Stimulated activated CD4-positive, alpha-beta T cell treated with anti-CD3 and anti-CD28 coated beads, Interleukin-4, amount 100 ng/mL, for 4 hours (primary cell): ENCODE results near the gene COMT.
"Not testable (repeated sequence)": the region's sequence is repeated elsewhere in the genome, so short reads cannot be mapped to it uniquely, and the experiment has no call there.

ENCODE experiments used
- DNase-seq, 2 experiments: peaks; one replicate each; pipeline ENCODE4 v3.0.0-alpha.2; 2020

COMT gene

DNA sequence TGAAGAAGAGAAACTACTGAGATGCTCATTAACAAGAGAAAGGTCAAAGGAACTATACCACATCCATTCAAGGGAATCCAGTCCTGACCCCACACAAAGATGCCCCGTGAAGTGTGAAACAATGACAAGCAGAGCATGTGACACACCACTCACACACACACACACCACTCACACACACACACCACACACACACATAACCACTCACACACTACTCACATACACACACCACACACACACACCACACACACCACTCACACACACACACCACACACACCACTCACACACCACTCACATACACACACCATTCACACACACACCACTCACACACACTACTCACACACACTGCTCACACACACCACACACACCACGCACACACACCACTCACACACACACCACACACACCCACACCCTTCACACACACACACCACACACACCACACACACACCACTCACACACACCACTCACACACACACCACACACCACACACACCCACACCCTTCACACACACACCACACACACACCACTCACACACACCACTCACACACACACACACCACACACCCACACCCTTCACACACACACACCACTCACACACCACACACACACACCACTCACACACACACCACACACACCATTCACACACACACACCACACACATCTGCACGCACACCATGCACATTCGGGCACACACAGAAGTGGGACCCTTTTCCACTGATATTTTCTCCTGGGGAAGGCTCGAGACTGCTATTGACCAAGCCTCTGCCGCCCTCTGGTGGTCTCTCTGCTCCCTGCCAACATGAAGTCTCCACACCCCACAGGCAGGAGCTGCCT, 32.0 kb upstream of the COMT start:
- DNase-seq, result peak; percentile 74 to 81

DNA sequence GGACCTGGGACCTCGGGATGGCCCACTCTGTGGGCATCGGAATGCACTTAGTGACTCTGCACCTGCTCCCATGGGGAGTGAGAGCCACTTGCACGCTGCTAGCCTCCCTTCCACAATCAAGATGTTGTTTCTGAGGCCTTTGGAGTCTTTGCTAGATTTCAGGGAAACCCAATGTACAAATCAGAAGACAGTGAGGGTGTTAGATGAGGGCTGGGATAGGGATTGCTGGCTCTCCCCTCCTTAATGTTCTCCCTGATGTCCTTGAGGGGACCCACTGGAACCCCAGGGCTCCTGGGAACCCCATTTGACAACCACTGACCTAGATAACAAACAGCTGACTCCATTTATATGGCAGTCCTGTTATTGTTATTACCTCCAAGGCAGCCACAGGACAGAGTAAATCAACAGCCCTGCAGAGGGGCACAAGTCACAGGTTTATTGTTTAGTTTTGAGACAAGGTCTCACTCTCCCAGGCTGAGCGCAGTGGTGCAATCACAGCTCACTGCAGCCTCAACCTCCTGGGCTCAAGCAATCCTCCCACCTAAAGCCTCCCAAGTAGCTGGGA, 31.3 kb upstream of the COMT start:
- no peak for DNase-seq

GRCh38 chr22:19911540-19912270, 29.9 kb upstream of the COMT start:
- DNase-seq, result no peak

DNA sequence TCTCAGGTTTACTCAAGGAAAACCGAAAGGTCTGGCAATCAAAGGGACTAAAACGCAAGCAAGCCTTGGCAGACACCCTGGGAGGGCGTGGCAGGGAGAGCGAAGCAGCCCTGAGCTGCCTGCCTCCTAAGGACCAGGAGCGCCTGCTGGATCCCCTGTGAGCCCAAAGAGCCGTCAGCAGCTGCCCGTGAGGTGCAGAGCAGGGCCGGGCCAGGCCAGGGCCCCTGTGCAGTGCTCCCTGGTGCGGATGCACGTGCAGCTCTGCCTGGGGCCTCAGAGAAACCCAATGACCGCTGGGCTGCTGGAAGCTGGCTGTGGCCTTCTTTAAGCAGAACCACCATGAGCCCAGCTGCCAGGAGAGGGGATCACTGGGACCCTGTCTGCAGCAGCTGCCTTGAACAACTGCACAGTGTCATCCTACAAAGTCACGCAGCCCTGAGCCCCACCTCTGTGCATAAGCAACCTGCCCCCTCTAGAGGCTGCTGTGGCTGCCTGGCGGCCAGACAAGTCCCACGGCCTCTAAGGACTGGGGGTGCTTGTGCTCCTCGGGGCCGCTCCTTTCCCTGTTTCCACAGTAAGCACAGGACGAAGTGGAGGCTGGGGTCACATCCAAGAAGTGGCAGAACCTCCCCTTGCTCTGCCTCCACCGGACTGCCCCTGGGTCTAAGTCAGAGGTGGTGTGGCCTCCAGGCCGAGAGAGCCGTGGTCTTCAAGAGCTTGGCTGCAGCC, 29.1 kb upstream of the COMT start:
- no peak for DNase-seq

GRCh38 chr22:19913337-19913936, 28.1 kb upstream of the COMT start:
- DNase-seq, result no peak

DNA sequence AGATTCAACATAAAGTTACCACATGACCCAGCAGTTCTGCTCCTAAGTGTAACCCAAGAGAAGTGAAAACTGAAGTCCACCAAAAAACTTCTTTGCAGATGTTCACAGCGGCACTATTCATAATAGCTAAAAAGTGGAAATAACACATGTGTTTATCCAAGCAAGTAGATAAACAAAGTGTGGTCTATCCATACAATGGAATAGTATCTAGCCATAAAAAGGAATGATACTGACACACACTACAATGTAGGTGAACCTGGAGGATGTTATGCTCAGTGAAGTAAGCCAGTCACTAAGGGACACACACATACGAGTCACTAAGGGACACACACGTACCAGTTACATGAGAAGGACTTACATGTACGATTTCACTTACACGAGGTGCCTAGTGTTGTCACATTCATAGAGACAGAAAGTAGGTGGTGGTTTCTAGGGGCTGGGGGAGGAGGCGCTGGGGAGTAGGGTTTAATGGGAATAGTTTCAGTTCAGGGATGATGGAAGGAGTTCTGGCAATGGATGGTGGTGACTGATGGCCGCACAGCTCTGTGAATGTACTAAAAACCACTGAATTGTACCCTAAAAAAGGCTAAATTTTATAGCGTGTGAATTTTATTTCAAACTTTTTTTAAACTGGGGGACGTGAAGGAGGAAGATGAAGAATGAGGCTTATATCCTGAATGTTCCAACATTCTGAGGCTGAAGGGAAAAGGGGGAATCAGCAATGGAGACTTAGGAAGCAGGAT, 27.2 kb upstream of the COMT start:
- DNase-seq, result no peak

- no peak for DNase-seq
These were observed 26.2 kb upstream of the COMT start for GRCh38 chr22:19915287-19915954.

DNA sequence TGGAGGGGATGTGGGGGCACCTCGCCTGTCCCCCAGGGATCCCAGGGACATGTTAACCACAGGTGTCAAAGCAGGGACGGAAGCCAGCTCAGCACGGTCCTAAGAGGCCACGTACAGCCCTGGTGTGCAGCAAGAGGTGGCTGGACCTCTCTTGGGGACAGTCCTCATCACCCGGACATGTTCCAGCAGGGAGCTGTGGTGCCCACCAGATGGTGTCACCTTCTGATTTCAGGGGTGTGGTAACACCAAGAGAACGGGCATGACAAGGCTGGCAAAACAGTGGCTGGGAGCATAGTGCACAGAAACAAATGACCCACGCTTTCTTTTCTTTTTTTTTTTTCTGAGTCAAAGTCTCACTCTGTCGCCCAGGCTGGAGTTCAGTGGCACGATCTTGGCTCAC, 25.6 kb upstream of the COMT start:
- DNase-seq, result no peak

GRCh38 chr22:19916941-19917340, 24.6 kb upstream of the COMT start:
- no peak for DNase-seq

DNA sequence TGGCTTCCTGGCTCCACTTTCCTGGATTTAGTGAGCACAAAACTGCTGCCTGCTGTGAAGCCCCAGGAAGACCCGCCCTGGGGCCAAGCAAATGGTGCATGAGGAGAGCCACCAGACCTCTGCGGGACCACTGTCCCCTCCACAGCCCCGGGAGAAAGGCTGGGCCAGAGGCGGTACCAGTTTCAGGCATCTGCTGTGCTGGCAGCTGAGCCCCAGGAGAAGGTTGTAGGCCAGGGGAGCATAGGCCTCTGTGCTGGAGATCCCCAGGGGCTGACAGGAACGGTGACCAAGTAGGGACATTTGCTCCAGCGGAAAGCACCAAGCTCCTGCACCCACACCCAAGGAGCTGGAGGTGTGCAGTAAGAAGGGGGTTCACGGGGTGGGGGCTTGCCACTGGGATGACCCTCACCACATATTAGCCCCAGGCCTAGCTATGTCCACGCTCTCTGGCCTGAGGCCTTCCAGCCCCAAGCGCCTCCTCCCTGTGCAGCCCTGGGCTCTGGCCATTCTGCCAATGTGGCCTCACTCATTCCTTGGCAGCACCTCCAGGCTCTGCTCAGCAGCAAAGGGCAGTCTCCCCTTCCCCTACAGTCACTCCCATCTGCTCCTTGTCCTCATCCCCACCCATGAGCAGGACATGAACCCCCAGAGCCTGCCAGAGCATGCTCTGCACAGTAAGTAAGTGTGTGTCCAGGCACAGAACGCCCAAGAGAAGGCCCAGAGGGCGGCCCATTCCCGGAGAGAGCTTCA, 24.0 kb upstream of the COMT start:
- DNase-seq, result no peak

GRCh38 chr22:19918332-19919106, 23.1 kb upstream of the COMT start:
- DNase-seq, result no peak

DNA sequence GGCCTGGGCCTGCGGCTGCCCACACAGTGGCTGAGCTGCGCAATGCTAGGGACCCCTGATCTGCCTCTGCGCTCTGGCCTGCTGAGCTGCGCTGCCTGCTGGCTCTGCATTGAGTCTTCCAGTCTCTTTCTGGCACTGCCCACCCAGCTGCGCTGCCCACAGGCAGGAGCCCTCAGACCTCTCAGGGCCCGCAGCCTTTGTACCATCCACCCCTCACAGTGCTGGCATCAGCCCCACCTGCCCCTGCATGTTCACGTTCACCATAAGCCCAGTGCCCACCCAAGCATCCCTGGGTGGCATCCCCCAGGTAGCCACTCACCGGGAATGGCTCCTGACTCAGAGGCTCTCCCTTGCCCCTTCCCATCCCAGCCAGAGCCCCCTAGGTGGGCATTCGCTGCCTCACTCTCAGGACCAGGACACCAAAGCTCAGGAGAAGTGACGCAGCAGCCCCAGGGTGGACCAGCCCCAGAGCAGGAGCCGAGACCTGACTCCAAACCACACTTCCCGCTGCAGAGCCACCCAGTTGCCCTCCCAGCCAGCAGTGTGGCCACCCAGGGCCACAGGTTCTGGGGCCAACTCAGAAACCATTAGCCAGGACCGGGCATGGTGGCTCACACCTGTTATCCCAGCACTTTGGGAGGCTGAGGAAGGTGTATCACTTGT, 21.7 kb upstream of the COMT start:
- no peak for DNase-seq

DNA sequence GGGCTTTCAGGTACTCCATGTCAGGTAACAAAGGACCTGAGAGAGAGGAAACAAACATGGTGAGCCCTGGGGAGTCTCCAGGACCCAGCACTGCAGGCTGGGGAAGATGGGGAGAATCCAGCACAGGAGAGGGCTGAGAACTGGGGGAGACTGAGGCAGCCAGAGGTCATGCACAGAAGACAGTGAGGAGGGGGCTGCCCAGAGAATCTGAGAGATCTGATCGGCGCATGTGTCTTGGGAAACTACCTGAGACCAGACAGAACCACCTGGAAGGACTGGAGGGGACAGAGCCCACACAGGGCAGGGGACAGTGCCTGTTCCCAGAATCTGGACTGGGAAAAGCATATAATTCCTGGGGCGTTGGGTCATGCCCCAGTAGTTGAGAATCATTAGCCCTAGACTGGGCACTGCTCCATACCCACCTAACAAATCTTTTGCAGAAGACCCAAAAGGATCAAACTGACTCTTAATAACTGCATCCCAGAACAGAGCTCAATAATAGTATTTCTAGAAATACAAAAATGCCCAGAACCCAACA, 20.0 kb upstream of the COMT start:
- DNase-seq, result no peak

GRCh38 chr22:19923914-19924513, 17.6 kb upstream of the COMT start:
- DNase-seq, result no peak

DNA sequence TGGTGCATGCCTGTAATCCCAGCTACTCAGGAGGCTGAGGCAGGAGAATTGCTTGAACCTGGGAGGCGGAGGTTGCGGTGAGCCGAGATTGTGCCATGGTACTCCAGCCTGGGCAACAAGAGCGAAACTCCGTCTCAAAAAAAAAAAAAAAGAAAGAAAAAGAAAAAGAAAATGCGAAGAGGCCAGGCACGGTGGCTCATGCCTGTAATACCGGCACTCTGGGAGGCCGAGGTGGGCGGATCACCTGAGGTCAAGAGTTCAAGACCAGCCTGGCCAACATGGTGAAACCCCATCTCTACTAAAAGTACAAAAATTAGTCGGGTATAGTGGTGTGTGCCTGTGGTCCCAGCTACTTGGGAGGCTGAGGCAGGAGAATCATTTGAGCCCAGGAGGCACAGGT, 15.5 kb upstream of the COMT start:
- not testable (repeated sequence) for DNase-seq

DNA sequence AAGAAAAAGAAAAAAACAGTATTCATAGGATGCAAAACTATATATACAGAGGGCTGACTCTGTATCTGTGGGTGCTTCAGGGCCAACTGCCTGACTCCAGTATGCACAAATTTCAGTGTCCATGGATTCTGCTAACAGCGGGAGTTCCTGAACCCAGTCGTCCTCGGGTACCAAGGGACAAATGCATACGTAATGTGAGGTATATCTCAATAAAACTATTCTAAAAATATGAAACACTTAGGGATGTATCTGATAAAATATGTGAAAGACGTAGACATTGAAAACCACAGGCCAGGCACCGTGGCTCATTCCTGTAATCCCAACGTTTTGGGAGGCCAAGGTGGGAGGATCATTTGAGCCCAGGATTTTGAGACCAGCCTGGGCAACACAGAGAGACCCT, 13.9 kb upstream of the COMT start:
- DNase-seq, result no peak

- DNase-seq, result no peak
These were observed 13.4 kb upstream of the COMT start for GRCh38 chr22:19928207-19928606.
